OCI-LY7 (cell line): Measurements from ENCODE around the gene RDH13. TPM values are rescaled to one million over a fixed set of nuclear protein-coding genes. Genes with fewer than 3 reads are reported as not detected.
"Not testable (repeated sequence)": the region's sequence is repeated elsewhere in the genome, so short reads cannot be mapped to it uniquely, and the experiment has no call there.

Experiments used
- BruUV-seq: library from RNA; stranded (reverse); fragments of 400-500 nt; replicated peaks from 2 replicates; lab custom pipeline; 2021; lab: Mats Ljungman, UMichigan
- CTCF ChIA-PET: fragments of 300-600 bp; sonication (Branson Sonifier 250); formaldehyde crosslinking; loops from one replicate; lab custom pipeline; 2022; ENCODE audit warnings: antibody characterized with exemption; ENCODE audit not compliant: unreplicated experiment; lab: Charles Lee
- POLR2A ChIA-PET: fragments of 300-600 bp; sonication (Branson Sonifier 250); formaldehyde crosslinking; loops from one replicate; lab custom pipeline; 2022; ENCODE audit warnings: antibody characterized with exemption; lab: Charles Lee
- DNase-seq: peaks from one replicate; pipeline ENCODE4 v3.0.0-alpha.2; 2015; ENCODE audit warnings: low spot score
- H2AFZ ChIP-seq: fragments of 200-600 bp; sonication (generic), shearing (Covaris generic); 2 replicates; pipeline ENCODE4 v1.6.1; 2014; ENCODE audit warnings: mild to moderate bottlenecking, antibody characterized with exemption, low read length, moderate library complexity
- H3K27ac ChIP-seq: fragments of 200-600 bp; sonication (generic); 2 replicates; pipeline ENCODE4 v1.5.1; 2014; ENCODE audit warnings: mixed run types, low read depth, mild to moderate bottlenecking, moderate library complexity, low read length, inconsistent platforms; ENCODE audit not compliant: poor library complexity, severe bottlenecking
- H3K36me3 ChIP-seq: fragments of 200-600 bp; sonication (generic); 2 replicates; pipeline ENCODE4 v1.6.1; 2014; ENCODE audit warnings: mild to moderate bottlenecking, antibody characterized with exemption, low read length, moderate library complexity, mixed read lengths; ENCODE audit not compliant: insufficient read depth
- H3K4me1 ChIP-seq: fragments of 200-600 bp; sonication (generic); 2 replicates; pipeline ENCODE4 v1.5.1; 2014; ENCODE audit warnings: mild to moderate bottlenecking, low read length; ENCODE audit not compliant: insufficient read depth, poor library complexity, severe bottlenecking
- H3K4me2 ChIP-seq: fragments of 200-600 bp; sonication (generic); 2 replicates; pipeline ENCODE4 v1.6.1; 2014; ENCODE audit warnings: mild to moderate bottlenecking, low read length
- H3K4me3 ChIP-seq: fragments of 200-600 bp; sonication (generic); 2 replicates; pipeline ENCODE4 v1.5.1; 2014; ENCODE audit warnings: mild to moderate bottlenecking, low read depth, low read length; ENCODE audit not compliant: poor library complexity, severe bottlenecking
- H3K79me2 ChIP-seq: fragments of 200-600 bp; sonication (generic); 2 replicates; pipeline ENCODE4 v1.6.1; 2016; ENCODE audit warnings: low read depth, mild to moderate bottlenecking, low read length, moderate library complexity, mixed read lengths; ENCODE audit not compliant: insufficient read depth
- H3K9me2 ChIP-seq: fragments of 200-600 bp; sonication (generic); 2 replicates; pipeline ENCODE4 v1.6.1; 2016; ENCODE audit warnings: mild to moderate bottlenecking, low read length, mixed read lengths; ENCODE audit not compliant: insufficient read depth
- H3K9me3 ChIP-seq: fragments of 200-600 bp; sonication (generic); 2 replicates; pipeline ENCODE4 v1.6.1; 2014; ENCODE audit warnings: mild to moderate bottlenecking, mixed run types, low read length, mixed read lengths
- H4K20me1 ChIP-seq: fragments of 200-600 bp; sonication (generic); 2 replicates; pipeline ENCODE4 v1.6.1; 2014; ENCODE audit warnings: mild to moderate bottlenecking, antibody characterized with exemption, low read length, moderate library complexity, mixed read lengths; ENCODE audit not compliant: insufficient read depth
- CTCF ChIP-seq: fragments of 200-600 bp; sonication (generic); conservative IDR thresholded peaks from 2 replicates; pipeline ENCODE4 v1.5.1; 2014; ENCODE audit warnings: mild to moderate bottlenecking, antibody characterized with exemption, low read length, moderate library complexity, mixed read lengths
- EZH2phosphoT487 ChIP-seq: fragments of 200-600 bp; sonication (generic); IDR thresholded peaks from 2 replicates; pipeline ENCODE4 v1.6.1; 2018; ENCODE audit warnings: low read depth, borderline replicate concordance, mild to moderate bottlenecking, mixed run types, antibody characterized with exemption, low read length, moderate library complexity, mixed read lengths
- intact Hi-C: fragments of 100-400 bp; cut with micrococcal nuclease; formaldehyde crosslinking; loops from one replicate; pipeline ENCODE4 v1.10.0; 2022; ENCODE audit not compliant: unreplicated experiment
- total RNA-seq, 2 experiments: library from RNA; depleted of rRNA in 1 of 2; stranded (reverse); fragments of >200 nt in 1 of 2; shearing (Covaris generic) in 1 of 2; gene quantifications; 2 replicates each; pipeline ENCODE4 v1.2.3, GENCODE V29; 2014 to 2022

Gene RDH13
- total RNA-seq, 2 experiments from 2014 or later, result 19.5 to 23.1 TPM

- no TSS peak for BruUV-seq
- POLR2A ChIA-PET, result no interaction called here
- CTCF ChIA-PET, result no interaction called here
- Histone ChIP-seq H3K9me2 (no peaks in the 10 kb centered on the region), H4K20me1 (no peaks in the 10 kb centered on the region), H3K4me1 (peaks cover 20% of the 10 kb centered on the region), H3K4me2 (no peak overlapping the region), H3K4me3 (no peak overlapping the region), H3K36me3 (peaks cover 5% of the 10 kb centered on the region; the same call in 1 of the 2 replicates), H3K9me3 (no peaks in the 10 kb centered on the region), H3K27ac (no peak overlapping the region), H2AFZ (no peak overlapping the region), H3K79me2 (peaks cover 12% of the 10 kb centered on the region)
- DNase-seq, result no peak
- no peak for TF ChIP-seq CTCF
- intact Hi-C loops, result no loop called here
Measured at GRCh38 chr19:55066107-55066709, 3.3 kb upstream of the RDH13 start.

- H4K20me1 ChIP-seq, H3K9me3 ChIP-seq, H3K9me2 ChIP-seq, H2AFZ ChIP-seq, DNase-seq, H3K27ac ChIP-seq, H3K4me2 ChIP-seq, H3K4me3 ChIP-seq, BruUV-seq, intact Hi-C loops, CTCF ChIA-PET: not testable (repeated sequence)
- Histone ChIP-seq H3K79me2 (peaks cover 15% of the 10 kb centered on the region), H3K36me3 (peaks cover 10% of the 10 kb centered on the region; the same call in 1 of the 2 replicates), H3K4me1 (peaks cover 16% of the 10 kb centered on the region)
- POLR2A ChIA-PET, result interaction anchor here (0.7 kb wide), 1 partner anchor 66 kb away, joined by 3 read pairs; no protein-coding TSS in a partner anchor
Measured at GRCh38 chr19:55065516-55065915, 2.6 kb upstream of the RDH13 start.

- Histone ChIP-seq H3K27ac (no peak overlapping the region), H3K4me2 (no peak overlapping the region), H3K79me2 (peaks cover 15% of the 10 kb centered on the region), H3K9me3 (no peaks in the 10 kb centered on the region), H2AFZ (no peak overlapping the region), H3K9me2 (no peaks in the 10 kb centered on the region), H3K4me1 (peaks cover 7% of the 10 kb centered on the region), H3K4me3 (no peak overlapping the region), H4K20me1 (no peaks in the 10 kb centered on the region), H3K36me3 (peaks cover 28% of the 10 kb centered on the region)
- POLR2A ChIA-PET, result interaction anchor here (0.6 to 1.4 kb wide), 2 partner anchors 17 to 53 kb away, joined by 3 to 6 read pairs; no protein-coding TSS in a partner anchor
- CTCF ChIA-PET, result interaction anchor here (0.6 kb wide), 1 partner anchor 104 kb away, joined by 3 read pairs; no protein-coding TSS in a partner anchor
- intact Hi-C loops, result loop anchor here (5.0 kb wide), 1 partner anchor 181 kb away; no protein-coding TSS in a partner anchor
- no peak for TF ChIP-seq EZH2phosphoT487
- TF ChIP-seq CTCF, result no peak
- no peak for DNase-seq
- BruUV-seq, result no TSS peak
Measured at GRCh38 chr19:55063492-55063843, 520 bp upstream of the RDH13 start.

- H3K79me2 ChIP-seq, result peaks cover 15% of the 10 kb centered on the region
- BruUV-seq, POLR2A ChIA-PET: not testable (repeated sequence)
Measured at GRCh38 chr19:55060287-55060686, 2.7 kb downstream of the RDH13 start.

More at GRCh38 chr19:55060287-55060686, 2.7 kb downstream of the RDH13 start:
- H4K20me1 ChIP-seq, H3K4me1 ChIP-seq, H3K27ac ChIP-seq, H3K4me2 ChIP-seq, H3K4me3 ChIP-seq, DNase-seq, H3K9me3 ChIP-seq, H2AFZ ChIP-seq, CTCF ChIA-PET, H3K9me2 ChIP-seq: not testable (repeated sequence)
- H3K36me3 ChIP-seq, result peaks cover 59% of the 10 kb centered on the region
- intact Hi-C loops, result loop anchor here (5.0 kb wide), 1 partner anchor 178 kb away; no protein-coding TSS in a partner anchor
